ENCODE measurements around the gene POLR2L.

POLR2L gene

DNA sequence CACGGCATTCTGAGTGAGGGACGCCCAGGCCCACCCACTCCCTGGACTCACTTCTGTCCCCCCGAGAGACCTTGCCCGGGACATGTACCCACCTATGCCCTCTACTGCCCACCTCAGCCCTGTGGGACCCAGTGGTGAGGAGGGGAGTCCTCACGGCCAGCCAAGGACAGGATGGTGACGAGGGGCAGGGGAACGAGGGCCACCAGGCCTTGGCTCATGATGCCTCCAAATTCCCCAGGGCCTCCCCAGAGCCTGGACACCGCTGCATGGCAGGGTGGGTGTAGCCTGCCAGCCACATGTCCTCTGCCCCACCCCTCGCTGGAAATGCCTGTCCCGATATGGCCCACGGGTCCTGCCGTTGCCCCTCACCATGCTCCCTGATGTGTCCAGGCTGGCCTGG, 26.5 kb upstream of the POLR2L start:
- DNase-seq (ENCODE audit: low read depth) = no peak

DNA sequence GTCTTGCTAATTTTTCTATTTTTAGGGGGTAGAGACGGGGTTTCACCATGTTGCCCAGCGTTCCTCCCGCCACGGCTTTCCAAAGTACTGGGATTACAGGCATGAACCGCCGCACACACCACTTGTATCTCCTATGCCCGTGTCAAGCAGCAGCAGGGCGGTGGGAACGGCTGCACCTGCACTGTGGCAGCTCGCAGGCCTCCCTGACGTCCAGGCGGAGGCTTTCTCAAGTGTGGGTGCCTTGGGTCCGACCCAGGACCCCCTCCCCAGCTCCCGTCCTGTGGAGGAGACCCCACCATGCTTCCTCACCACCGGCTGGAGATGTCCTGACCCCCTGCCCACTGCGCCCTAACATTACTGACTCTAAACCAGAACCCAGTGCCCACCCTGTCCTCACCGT, 26.1 kb upstream of the POLR2L start:
- no peak for DNase-seq (ENCODE audit: low read depth)

DNA sequence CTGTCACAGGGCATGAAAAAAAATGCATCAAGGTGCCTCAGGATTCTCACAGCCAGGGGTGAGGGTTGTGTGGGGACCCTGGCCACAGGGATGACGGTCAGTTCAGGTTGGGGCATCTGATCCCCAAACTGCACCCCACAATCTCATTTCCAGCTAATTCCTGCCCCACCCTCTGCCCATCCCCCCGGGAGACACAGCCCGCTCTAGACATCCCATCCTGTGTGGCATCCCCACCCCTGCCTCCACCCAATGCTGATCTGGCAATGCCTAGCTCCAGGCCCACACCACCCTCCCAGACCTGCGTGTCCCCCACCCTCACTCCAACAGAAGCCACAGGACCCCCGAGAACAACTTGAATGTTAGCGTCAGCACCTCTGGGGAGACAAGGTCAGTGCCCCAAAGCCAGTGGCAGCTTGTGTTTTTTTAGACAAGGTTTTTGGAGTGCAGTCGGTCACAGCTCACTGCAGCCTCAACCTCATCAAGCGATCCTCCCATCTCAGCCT, 25.6 kb upstream of the POLR2L start:
- DNase-seq (ENCODE audit: low read depth) = no peak

DNA sequence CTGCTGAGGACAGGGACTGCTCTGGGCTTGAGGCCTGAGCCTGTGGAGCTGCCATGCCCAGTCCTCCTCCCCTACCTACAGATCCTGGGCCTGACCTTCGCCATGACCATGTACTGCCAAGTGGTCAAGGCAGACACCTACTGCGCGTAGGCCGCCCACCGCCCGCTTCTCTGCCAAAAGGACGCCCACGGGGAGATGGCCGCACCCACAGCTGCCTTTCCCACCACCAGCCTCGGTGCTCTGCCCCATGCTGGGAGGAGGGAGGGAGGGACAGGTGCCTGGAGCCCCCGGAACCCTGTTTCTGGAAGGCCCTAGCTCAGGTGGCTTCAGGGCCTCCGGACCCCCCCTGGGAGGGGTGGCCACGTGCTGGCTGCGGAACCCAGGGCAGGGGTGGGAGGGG, 24.2 kb upstream of the POLR2L start:
- DNase-seq (ENCODE audit: low read depth) = no peak

DNA sequence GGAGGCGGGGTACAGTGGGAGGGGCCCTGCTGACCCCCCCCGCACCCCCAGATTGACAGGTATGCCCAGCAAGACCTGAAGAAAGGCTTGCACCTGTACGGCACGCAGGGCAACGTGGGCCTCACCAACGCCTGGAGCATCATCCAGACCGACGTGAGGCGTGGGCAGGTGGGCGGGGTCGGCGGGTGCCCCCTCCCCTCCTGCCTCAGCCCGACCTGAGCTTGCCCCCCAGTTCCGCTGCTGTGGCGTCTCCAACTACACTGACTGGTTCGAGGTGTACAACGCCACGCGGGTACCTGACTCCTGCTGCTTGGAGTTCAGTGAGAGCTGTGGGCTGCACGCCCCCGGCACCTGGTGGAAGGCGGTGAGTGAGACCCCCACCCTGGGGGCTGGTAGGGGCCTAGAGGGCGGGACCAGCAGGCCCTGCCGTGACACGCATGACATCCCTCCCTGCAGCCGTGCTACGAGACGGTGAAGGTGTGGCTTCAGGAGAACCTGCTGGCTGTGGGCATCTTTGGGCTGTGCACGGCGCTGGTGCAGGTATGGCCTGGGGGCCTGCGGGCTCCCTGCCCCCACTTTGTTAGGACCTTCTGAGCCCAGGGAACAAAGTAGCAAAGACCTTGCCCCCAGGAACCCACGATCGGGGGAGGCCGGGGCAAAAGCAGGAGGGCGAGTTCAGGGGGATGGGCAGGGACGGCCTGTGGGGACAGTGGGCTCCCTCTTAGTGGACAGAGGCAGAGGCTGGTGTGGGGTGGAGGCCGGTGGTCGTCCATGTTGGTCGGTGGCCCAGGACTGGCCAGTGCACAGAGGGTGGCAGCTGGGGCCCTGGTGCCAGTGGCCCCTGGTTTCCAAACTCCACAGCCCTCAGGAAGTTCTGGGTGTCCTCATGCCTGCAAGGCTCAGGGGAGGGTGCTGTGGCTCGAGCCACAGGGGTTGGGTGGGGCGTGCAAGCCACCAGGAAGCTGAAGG, 23.4 kb upstream of the POLR2L start:
- DNase-seq (ENCODE audit: low read depth) = no peak

DNA sequence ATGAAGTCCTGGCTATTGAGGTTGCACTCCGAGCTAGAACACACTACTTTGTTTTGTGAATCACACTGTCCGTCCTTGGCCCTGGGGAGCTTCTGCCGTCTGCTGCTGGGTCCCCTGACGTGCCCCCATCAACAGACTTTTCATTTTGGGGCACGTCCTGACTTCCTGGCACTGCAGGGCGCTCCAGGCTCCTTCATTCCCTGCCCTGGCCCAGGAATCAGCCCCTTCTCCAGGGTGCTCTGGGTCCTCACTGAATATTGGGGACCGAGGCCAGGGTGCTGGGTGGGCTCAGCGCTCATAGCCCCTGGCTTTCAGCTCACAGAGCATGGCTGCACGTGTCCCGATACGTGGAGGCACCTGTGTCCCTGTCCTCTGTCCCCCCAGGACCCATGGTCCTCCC, 22.6 kb upstream of the POLR2L start:
- DNase-seq (ENCODE audit: low read depth) = no peak

DNA sequence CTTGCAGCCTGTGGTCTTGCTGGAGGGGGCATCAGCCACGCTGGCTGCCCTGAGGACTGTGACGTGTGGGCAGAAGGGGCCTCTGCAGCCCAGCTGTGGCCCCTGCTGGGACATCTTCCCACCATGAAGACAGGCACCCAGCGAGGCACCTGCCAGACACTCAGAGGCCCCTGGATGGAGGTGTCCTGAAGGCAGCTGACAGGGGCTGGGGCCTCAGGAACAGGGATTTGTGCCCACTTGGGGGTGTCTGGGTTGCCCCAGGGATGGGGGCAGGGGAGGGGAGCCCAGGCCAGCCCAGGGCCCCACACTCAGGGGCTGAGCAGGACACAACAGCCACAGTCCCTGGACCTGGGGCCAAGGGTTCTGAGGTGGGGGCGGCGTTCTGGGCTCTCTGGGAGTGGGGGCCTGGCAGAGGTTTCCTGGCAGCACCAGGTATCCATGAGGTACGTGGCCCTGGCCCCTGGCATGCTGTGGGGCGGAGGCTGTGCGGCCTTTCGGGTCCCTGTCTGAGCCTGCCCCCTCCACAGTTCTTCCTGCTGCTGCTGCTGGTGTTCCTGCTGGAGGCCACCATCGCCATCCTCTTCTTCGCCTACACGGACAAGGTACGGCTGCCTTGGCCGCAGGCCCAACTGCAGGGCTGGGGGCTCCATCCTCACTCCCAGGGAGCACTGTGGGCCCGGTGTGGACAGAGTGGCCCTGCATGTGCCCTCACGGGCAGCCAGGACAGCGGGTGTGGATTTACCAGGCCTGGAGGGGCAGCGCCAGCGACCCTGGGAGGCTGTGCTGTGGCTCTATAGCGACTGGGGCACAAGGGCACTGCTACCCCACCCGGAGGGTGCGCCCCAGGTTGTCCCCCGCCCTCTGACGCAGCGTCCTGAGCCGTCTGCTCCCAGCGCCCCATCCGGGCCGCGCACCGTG, 21.8 kb upstream of the POLR2L start:
- DNase-seq (ENCODE audit: low read depth) = no peak

DNA sequence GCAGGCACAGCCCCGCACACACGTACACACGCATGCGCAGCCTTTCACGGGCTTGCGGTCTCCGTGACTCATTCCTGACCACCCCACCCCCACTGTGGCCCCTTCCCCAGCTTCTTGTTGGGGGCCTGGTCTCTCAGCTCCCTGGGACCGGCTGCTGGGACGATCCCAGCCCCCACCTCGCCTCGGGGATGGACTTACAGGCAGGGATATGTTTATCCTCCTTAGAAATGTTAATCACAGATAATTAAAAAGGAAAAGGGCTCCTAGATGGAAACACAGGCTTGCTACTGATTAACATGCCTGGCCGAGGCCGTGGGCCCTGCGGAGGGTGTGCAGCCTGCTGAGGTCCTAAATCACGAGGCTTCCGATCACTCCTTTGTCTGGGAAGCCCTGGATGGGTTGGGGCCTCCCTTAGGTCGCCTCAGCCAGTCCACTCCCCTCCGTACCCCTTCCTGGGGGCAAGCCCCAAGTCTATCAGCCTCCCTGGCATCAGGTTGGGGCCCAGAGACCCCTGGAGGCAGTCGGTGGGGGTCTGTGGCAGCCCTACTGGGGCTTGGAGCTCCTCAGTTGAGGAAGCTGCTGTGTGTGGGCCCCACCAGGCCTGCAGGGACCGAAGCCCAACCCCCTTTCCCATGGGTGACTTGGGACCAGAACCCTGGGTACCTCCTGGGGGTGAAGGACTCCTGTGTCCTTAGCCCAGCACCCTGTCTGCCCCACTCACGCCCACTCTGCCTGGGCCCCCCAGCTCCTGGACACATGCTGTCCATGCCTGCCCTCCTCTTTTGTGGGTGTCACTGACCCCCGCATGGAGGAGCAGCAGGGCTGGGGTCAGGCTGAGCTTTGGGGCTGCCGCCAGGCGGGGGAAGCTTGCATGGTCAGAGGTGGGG, 20.9 kb upstream of the POLR2L start:
- DNase-seq (ENCODE audit: low read depth) = no peak

DNA sequence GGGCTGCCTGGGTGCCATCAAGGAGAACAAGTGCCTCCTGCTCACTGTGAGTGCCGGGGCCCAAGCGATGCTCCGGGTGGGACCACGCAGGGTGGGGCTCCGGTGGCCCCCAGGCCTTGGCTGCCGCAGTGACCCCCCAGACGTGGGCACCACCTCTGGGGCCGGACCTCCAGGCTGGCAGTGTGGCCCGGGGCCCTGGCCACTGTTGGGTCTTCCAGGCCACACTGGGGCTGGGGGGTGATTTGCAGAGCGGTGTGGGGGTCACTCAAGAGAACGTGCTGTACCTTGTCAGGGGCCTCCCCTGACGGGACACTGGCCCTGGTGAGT, 20.3 kb upstream of the POLR2L start:
- DNase-seq (ENCODE audit: low read depth) = no peak

DNA sequence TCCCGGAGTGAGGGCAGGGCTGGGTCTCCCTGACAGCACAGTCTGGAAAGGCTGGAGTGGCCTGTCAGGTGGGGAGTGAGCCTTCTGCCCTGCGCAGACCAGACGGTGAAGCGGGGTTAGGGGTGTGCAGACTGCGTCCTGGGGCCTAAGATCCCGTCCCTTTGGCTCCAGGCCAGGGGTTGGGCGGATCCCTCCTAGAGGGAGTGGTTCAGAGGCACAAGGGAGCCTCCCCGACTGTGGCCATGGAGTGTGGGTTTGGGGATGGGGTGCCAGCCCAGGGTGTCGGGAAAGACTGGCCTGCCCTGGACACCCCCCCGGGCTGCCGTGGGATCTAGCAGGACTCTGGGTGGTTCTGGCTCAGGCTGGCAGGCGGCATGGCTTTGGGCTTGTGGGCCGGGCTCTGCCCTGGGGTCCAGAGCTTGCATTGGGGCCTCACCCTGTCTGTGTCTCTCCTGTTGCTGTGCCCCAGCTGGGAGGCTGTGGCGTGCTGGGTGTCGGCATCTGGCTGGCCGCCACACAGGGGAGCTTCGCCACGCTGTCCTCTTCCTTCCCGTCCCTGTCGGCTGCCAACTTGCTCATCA, 19.8 kb upstream of the POLR2L start:
- no peak for DNase-seq (ENCODE audit: low read depth)

DNA sequence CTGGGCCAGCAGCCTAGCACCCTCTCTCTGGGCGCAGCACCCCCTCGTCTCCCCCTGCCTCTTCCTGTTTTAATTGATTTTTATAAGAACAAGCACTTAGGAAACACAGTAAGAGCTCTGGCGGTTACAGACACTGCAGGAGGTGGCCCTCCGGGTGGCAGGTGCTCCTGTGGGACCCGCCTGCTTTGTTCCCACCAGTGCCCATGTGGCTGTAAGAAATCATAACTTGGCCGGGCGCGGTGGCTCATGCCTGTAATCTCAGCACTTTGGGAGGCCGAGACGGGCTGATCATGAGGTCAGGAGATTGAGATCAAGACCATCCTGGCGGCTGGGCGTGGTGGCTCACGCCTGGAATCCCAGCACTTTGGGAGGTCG, 18.8 kb upstream of the POLR2L start:
- DNase-seq (ENCODE audit: low read depth) = no peak

DNA sequence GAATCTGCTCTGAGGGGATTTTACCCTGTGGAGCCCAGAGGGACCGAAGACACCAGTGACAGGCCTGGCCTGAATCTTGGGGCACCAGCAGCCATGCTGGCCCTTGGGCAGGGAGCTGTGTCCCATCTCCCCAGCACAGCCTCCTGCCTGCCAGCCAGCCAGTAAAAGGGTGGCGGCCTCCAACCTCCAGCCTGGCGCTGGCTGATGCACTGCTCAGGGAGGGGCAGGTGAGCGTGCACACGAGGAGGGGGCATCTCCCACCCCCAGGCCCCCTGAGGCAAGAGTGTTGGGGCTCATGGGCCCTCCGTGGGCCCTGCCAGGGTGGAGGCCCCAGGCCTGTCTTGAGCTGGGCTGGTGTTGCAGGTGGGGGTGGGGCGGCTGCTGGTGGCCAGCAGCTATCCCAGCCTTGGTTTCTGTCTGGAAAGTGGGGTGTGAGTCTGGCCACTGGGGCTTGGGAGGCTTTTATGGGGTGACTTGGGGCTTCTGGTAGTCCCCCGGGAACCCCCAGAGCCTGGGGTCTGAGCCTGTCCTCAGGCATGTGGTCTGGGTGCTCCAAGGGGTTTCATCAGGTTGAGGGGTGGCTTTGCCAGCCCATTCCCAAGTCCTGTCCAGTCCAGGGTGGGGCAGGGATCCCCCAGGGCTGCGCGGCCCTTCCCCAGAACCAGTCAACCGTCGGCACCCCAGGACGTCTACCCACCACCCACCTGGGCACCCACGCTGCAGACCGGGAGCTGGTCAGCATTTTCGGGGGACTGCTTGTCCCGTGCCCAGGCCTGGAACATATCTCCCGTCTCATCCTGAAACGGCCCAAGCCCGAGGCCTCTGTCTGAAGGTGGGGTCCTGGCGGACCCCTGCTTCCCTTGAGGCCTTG, 18.1 kb upstream of the POLR2L start:
- no peak for DNase-seq (ENCODE audit: low read depth)

DNA sequence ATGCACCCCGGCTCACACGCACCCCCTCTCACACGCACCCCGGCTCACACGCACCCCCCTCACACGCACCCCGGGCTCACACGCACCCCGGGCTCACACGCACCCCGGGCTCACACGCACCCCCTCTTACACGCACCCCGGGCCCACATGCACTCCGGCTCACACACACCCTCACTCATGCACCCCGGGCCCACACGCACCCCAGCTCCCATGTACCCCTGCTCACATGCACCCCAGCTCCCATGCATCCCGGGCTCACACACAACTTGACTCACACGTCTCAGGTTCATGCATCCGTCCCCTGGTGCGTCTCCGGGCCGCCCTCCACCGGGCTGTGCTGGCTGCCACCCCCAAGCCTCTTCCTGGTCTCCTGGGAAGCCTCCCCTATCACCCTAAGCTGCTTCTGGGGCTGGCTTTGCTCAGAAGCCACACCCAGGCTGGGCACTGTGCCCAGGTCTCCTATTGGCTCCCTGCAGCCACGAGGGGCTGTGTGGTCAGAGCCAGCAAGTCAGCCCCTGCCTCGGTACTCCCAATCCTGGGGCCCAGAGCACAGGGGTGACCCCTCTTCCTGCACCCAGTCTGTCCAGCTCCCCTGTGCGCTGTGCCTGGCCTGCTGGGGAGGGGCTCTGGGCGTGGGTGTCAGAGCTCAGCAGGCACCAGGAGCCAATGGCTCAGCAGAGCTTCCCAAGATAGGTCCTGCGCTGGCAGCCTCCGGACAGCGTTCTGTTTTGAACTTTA, 17.2 kb upstream of the POLR2L start:
- no peak for DNase-seq (ENCODE audit: low read depth)

DNA sequence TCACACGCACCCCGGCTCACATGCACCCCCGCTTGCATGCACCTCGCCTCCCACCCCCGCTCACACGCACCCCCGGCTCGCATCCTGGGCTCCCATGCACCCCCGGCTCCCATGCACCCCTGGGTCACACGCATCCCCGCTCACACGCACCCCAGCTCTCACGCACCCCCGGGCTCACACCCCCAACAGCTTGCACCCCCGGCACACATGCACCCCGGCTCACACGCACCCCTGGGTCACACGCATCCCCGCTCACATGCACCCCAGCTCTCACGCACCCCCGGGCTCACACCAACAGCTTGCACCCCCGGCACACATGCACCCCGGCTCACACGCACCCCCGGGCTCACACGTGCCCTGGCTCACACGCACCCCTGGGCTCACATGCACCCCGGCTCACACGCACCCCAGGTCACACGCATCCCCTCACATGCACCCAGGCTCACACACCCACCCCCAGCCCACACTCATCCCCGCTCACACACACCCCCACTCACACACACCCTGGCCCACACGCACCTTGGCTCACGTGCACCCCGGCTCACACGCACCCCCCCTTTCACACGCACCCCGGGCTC, 16.5 kb upstream of the POLR2L start:
- DNase-seq (ENCODE audit: low read depth) = no peak

DNA sequence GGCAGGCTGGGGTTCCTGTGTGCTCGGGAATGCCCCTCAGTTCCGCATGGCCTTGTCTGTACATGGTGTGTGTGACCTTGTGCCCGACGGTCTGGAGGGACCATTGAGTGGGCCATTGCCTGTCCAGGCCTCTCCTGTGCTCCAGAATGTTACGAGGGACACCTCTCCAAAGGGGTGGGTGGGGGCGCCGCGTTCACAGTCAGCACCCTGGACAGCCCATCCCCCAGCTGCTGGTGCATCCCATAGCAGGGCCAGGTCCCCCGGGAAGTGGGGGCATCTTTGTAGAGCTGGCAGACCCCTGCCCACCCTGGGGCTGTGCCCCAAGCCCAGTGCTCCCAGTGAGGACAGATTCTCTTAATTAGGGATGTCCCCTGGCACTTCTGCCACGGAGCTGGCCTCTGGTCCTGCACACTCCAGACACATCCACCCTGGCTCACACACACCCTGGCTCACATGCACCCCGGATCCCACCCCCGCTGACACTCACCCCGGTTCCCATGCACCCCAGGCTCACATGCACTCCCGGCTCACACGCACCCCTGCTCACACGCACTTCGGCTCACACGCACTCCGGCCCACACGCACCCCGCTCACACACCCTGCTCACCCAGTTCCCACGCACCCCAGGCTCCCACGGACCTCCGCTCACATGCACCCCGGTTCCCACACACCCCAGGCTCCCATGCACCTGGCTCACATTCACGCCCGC, 15.9 kb upstream of the POLR2L start:
- no peak for DNase-seq (ENCODE audit: low read depth)

DNA sequence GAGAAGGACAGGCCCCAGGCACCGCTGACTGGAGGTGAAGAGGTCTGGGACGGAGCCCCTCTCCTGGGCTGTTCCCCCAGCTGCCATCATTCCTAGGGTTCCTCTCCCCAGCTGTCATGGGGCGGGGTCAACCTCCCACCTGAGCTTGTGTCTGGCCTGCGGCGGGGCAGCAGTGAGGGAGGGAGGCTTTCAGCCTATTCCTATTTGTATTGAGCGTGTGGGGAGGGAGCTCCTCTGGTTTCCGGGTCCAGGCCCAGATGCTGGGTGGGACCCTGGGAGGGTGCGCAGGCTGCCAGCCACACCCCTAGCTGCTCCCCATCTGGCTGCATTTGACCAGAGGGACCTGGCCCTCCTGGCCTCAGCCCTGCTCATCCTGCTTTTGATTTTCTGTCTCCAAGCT, 14.1 kb upstream of the POLR2L start:
- no peak for DNase-seq (ENCODE audit: low read depth)

DNA sequence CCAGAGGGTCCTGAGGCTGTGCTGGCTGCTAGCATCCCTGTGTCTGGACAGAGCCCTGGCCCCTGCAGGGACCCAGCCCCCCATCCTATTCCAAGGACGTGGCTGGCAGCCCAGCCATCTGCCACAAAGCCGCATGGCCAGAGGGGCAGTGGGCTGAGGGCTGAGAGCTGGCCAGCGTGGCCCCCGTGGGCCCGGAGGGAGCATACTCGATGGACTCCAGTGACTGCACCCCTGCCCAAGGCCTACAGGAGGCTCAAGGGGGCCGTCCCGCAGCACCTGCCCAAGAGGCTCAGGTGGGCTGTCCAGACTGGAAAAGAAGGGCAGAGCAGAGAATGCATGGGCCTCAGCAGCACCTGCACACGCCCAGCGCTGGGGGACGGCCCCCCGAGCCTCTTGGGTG, 13.5 kb upstream of the POLR2L start:
- no peak for DNase-seq (ENCODE audit: low read depth)

DNA sequence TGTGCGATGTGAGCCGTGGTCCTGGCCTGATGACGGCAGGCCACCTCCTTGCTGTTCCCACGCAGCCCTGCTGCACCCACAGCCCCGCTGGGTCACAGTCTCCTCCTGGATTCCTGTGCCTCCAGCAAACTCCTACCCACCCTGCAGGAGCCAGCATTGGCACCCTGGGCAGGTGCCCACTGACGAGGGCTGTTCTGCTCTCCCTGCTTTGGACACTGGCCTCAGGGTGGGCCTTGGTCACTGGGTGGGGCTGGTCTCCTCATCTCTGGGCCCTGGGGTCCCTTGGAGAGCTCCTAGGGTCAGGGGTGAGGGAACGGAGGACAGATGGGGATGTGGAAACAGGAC, 13.0 kb upstream of the POLR2L start:
- DNase-seq (ENCODE audit: low read depth) = no peak

All from stimulated activated CD8-positive, alpha-beta memory T cell treated with anti-CD3 and anti-CD28 coated beads, Interleukin-7, amount 100 ng/mL, for 24 hours (primary cell).